Panc1 (cell line): ENCODE measurements around the gene SNX9. TPM values are rescaled to one million over a fixed set of nuclear protein-coding genes. Genes with fewer than 3 reads are reported as not detected.
A peak's percentile ranks its signal among the peaks of the same experiment; 100 is the strongest.

ENCODE experiments used
- ATAC-seq: fragments of 200-7000 bp; cut with Tn5 transposase; 2 replicates; pipeline ENCODE4 v1.9.1; 2020; ENCODE audit warnings: mild to moderate bottlenecking, moderate library complexity
- BruUV-seq: library from RNA; stranded (reverse); fragments of 400-500 nt; replicated peaks from 2 replicates; lab custom pipeline; 2021; lab: Mats Ljungman, UMichigan
- CTCF ChIA-PET: fragments of 300-600 bp; sonication (Branson Sonifier 250); formaldehyde crosslinking; loops from one replicate; lab custom pipeline; 2022; ENCODE audit warnings: antibody characterized with exemption; lab: Charles Lee
- POLR2A ChIA-PET: fragments of 300-600 bp; sonication (Branson Sonifier 250); formaldehyde crosslinking; loops from one replicate; lab custom pipeline; 2022; ENCODE audit warnings: antibody characterized with exemption; lab: Charles Lee
- DNase-seq: peaks from one replicate; pipeline ENCODE4 v3.0.0-alpha.2; 2010; ENCODE audit warnings: low read depth, low spot score
- H3K27ac ChIP-seq: 2 replicates; pipeline ENCODE4 v1.5.1; 2011; ENCODE audit warnings: mild to moderate bottlenecking, low read length, inconsistent platforms
- H3K27me3 ChIP-seq: fragments of 200-500 bp; sonication (Bioruptor generic); 2 replicates; pipeline ENCODE4 v1.6.0; 2014; ENCODE audit warnings: low read length, inconsistent platforms; ENCODE audit not compliant: control insufficient read depth, insufficient read depth
- H3K36me3 ChIP-seq: fragments of 200-500 bp; sonication (Bioruptor generic); 2 replicates; pipeline ENCODE4 v1.5.1; 2014; ENCODE audit warnings: inconsistent platforms, mild to moderate bottlenecking, low read length, moderate library complexity; ENCODE audit not compliant: control insufficient read depth, insufficient read depth
- H3K4me1 ChIP-seq: 2 replicates; pipeline ENCODE4 v1.5.1; 2011; ENCODE audit warnings: inconsistent platforms, mild to moderate bottlenecking, low read length, moderate library complexity; ENCODE audit not compliant: control insufficient read depth, insufficient read depth
- H3K4me3 ChIP-seq, 2 experiments: 2 replicates each; pipeline ENCODE4 v1.5.1; 2011 to 2012; ENCODE audit warnings: low read depth in 2 of 2, low read length in 2 of 2, mild to moderate bottlenecking in 2 of 2, inconsistent platforms in 1 of 2, moderate library complexity in 1 of 2
- H3K9me3 ChIP-seq: fragments of 200-500 bp; sonication (Bioruptor generic); 2 replicates; pipeline ENCODE4 v1.5.1; 2014; ENCODE audit warnings: low read depth, mild to moderate bottlenecking, inconsistent platforms, low read length, moderate library complexity; ENCODE audit not compliant: control insufficient read depth, insufficient read depth
- CTCF ChIP-seq: fragments of 450-650 bp; IDR thresholded peaks from 2 replicates; pipeline ENCODE4 v1.5.1; 2017; ENCODE audit warnings: mild to moderate bottlenecking
- POLR2AphosphoS5 ChIP-seq: IDR thresholded peaks from 2 replicates; pipeline ENCODE4 v1.6.1; 2012; ENCODE audit warnings: mild to moderate bottlenecking, low read depth, low read length, moderate library complexity
- REST ChIP-seq, 2 experiments: IDR thresholded peaks; 2 replicates each; pipeline ENCODE4 v1.6.1; 2011 to 2012; ENCODE audit warnings: low read depth in 2 of 2, control low read depth in 1 of 2, low read length in 1 of 2, mild to moderate bottlenecking in 1 of 2, moderate library complexity in 1 of 2; ENCODE audit not compliant: insufficient read depth in 1 of 2
- SIN3A ChIP-seq: IDR thresholded peaks from 2 replicates; pipeline ENCODE4 v1.6.1; 2012; ENCODE audit warnings: low read depth, mild to moderate bottlenecking, low read length, moderate library complexity, borderline replicate concordance; ENCODE audit not compliant: insufficient read depth
- TCF7L2 ChIP-seq: IDR thresholded peaks from 2 replicates; pipeline ENCODE4 v1.6.1; 2011; ENCODE audit warnings: mild to moderate bottlenecking, low read depth, low read length, inconsistent platforms
- in situ Hi-C: cut with HindIII; loops from 2 replicates; pipeline ENCODE4 v1.10.0; 2016; ENCODE audit warnings: low sequenced_read_pairs, low pct_unique_long_range_greater_than_20kb
- intact Hi-C: fragments of 100-400 bp; cut with micrococcal nuclease; formaldehyde crosslinking; loops from one replicate; pipeline ENCODE4 v1.10.0; 2022; ENCODE audit not compliant: unreplicated experiment
- total RNA-seq: library from RNA; stranded (reverse); gene quantifications from one replicate; pipeline ENCODE4 v1.2.1, GENCODE V29; 2021; ENCODE audit not compliant: unreplicated experiment

The SNX9 gene
- total RNA-seq, 1 experiment from 2014 or later = 46.0 TPM

- no peak overlapping the region for H3K4me3 ChIP-seq
- in situ Hi-C loops = no loop called here
These were observed 8.6 kb downstream of the SNX9 start for GRCh38 chr6:157831424-157832249.

More at GRCh38 chr6:157831424-157832249, 8.6 kb downstream of the SNX9 start:
- peak; percentile 20; the same call in 1 of the 2 replicates for ATAC-seq
- no TSS peak for BruUV-seq
- no peaks in the 10 kb centered on the region for H3K36me3 ChIP-seq
- H3K9me3 ChIP-seq = no peaks in the 10 kb centered on the region
- peaks cover 48% of the 10 kb centered on the region for H3K4me1 ChIP-seq
- DNase-seq = no peak
- no peak for TF ChIP-seq CTCF
- no peak for TF ChIP-seq SIN3A
- TF ChIP-seq TCF7L2 = no peak
- TF ChIP-seq POLR2AphosphoS5 = no peak
- TF ChIP-seq REST (IDR thresholded peaks at IDR 0.05; ENCODE audit: insufficient read depth in 1 of 2, low read depth in 2 of 2, low read length in 1 of 2) = no peak
- ChIA-PET POLR2A (no interaction called here), CTCF (no interaction called here)
- intact Hi-C loops = no loop called here
- peak overlapping the region; percentile 64 for H3K27ac ChIP-seq
- H3K27me3 ChIP-seq = no peaks in the 10 kb centered on the region
